Skeletal muscle satellite cell (primary cell): ENCODE results near the gene SH2D4B.

ENCODE experiments used
- H3K27me3 ChIP-seq: 2 replicates; pipeline ENCODE4 v1.7.0; 2013; ENCODE audit warnings: low read length; ENCODE audit not compliant: control insufficient read depth, insufficient read depth
- H3K36me3 ChIP-seq: 2 replicates; pipeline ENCODE4 v1.7.0; 2013; ENCODE audit warnings: mild to moderate bottlenecking, control low read depth, low read length; ENCODE audit not compliant: insufficient read depth
- H3K4me1 ChIP-seq: 2 replicates; pipeline ENCODE4 v1.7.0; 2013; ENCODE audit warnings: low read length; ENCODE audit not compliant: control insufficient read depth, insufficient read depth
- H3K4me2 ChIP-seq: 2 replicates; pipeline ENCODE4 v1.7.0; 2013; ENCODE audit warnings: mild to moderate bottlenecking, low read length
- H3K4me3 ChIP-seq: 2 replicates; pipeline ENCODE4 v1.7.0; 2013; ENCODE audit warnings: low read length
- H3K9ac ChIP-seq: 2 replicates; pipeline ENCODE4 v1.7.0; 2013; ENCODE audit warnings: mild to moderate bottlenecking, low read depth, low read length, moderate library complexity
- H3K9me3 ChIP-seq: replicated peaks from 2 replicates; pipeline ENCODE4 v1.7.0; 2013; ENCODE audit warnings: mild to moderate bottlenecking, control low read depth, low read length

The SH2D4B gene

DNA sequence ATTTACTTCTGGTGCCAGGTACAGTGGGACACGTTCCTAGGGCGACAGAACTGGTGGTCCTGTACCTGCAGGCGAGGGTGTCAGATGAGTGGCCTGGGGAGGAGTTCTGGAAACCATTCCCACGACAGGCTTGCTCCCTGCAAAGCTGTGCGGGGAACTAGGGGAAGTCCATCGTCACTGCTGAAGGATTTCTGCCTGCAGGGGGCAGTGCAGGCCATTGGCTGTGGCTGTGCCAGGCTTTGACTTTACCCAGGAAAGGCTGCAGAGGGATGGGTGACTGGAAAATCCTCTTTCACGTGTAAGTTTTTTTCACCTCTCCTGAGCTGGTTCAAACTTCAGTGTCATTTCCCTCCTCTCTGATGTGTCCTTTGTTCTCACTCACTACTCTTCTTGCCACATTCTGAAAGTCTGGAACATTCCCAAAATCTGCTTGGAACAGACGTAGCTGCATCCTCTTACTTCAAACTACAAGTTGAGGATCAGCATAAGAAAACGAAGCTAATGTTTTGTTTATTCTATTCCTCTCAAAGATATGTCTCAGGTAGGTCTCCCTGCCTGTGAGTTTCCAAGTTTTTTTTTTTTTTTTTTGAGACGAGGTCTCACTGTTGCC is 126.5 kb downstream of the SH2D4B start:
- Histone ChIP-seq H3K36me3 (no peaks in the 10 kb centered on the region), H3K4me2 (no peak overlapping the region), H3K4me1 (no peaks in the 10 kb centered on the region), H3K9ac (no peak overlapping the region), H3K9me3 (no peaks in the 10 kb centered on the region), H3K4me3 (no peak overlapping the region), H3K27me3 (no peaks in the 10 kb centered on the region)

DNA sequence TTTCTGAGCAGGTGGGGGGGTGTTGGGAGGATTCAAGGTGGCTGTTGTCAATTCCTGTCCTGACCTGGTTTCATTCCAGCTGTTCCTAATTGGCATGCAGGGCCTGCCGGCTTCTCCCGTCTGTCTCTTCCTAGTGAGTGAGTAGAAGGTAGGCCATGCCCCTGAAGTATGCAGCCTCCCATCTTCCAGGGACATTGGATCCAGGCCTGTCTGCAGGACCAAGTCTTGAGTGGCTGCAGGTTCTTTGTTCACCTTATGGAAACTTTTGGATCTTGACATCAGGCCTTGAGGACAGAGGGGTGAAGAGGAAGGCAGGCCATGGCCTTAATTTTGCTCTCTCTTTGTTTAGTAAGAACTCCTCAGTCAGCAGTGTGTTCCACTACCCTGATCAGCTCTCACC is 131.8 kb downstream of the SH2D4B start:
- Histone ChIP-seq H3K27me3 (no peaks in the 10 kb centered on the region), H3K4me3 (no peak overlapping the region), H3K4me1 (no peaks in the 10 kb centered on the region), H3K9me3 (no peaks in the 10 kb centered on the region), H3K4me2 (no peak overlapping the region), H3K36me3 (no peaks in the 10 kb centered on the region), H3K9ac (no peak overlapping the region)

DNA sequence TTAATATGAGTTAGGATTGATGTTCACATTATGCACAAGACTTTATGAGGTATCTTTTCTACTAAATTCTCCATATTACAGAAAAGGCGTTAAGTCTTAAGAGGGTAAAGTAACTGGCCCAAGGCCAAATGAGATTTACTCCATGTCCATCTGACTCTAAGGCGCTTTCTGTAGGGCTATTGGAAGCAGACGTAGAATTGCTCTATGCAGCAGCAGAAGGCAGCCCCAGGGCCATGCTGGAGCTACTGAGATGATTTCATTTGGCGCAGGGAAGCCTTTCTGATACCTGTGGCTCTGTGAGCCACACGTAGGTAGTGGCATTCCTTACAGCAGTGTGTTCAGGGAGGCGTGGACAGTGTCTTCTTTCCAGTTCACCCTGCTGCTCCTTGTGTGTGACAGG is 133.1 kb downstream of the SH2D4B start:
- H3K4me1 ChIP-seq = no peaks in the 10 kb centered on the region
- H3K4me2 ChIP-seq = no peak overlapping the region
- no peaks in the 10 kb centered on the region for H3K27me3 ChIP-seq
- H3K9ac ChIP-seq = no peak overlapping the region
- H3K36me3 ChIP-seq = no peaks in the 10 kb centered on the region
- H3K4me3 ChIP-seq = no peak overlapping the region
- no peaks in the 10 kb centered on the region for H3K9me3 ChIP-seq

DNA sequence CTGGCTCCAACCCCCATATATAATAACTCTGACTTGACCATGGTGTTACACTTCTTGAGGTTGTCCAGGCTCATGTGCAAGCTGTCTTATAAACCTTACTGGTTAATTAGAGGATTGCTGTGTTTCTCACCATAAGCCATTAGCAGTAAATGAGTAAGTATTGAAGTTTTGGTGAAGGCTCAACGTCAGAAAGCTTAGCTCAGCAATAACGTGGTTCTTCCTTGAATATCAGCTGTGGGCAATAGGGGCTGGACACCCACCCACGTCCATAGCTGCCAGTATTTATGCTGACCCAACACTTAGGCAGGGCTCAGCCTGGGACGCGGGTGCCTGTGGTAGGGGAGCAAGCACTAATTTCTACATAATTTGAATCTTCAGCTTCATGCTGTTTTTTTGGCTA is 134.1 kb downstream of the SH2D4B start:
- Histone ChIP-seq H3K4me2 (no peak overlapping the region), H3K9me3 (no peaks in the 10 kb centered on the region), H3K4me3 (no peak overlapping the region), H3K27me3 (no peaks in the 10 kb centered on the region), H3K36me3 (no peaks in the 10 kb centered on the region), H3K9ac (no peak overlapping the region), H3K4me1 (no peaks in the 10 kb centered on the region)

DNA sequence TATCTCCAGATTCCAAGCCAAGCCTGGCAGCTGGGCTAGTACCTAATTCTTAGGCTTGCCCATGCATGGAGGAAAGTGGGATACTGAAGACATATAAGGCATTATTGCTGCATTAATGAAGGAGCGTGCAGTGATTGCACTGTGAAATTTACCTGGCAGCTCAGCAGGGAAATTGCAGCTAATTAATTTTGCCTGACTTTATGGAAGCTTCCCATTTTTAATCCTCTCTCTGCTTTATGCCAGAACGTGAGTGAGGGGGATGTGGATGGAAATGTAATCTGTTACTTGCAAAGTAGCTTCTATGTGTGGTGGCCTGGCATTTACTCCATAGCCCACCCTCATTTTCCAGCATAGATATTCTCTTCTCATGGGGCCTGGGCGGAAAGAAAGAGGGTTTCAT is 134.9 kb downstream of the SH2D4B start:
- no peaks in the 10 kb centered on the region for H3K9me3 ChIP-seq
- no peaks in the 10 kb centered on the region for H3K27me3 ChIP-seq
- no peaks in the 10 kb centered on the region for H3K36me3 ChIP-seq

DNA sequence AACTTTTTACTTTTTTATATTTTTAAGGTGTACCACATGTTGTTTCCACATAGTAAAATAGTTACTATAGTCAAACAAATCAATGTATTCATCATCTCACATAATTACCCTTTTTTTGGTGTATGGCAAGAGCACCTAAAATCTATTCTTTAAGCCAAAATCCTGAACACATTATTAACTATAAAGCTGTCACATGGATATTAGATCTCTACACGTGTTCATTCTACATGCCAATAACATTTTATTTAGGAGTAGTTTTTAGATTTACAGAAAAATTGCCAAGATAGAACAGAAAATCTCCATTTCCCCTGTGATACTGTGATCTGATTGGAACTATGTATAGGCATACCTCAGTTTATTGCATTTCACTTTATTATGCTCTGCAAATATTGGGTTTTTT is 137.1 kb downstream of the SH2D4B start:
- H3K9me3 ChIP-seq = no peaks in the 10 kb centered on the region
- H3K4me2 ChIP-seq = no peak overlapping the region
- no peaks in the 10 kb centered on the region for H3K27me3 ChIP-seq
- no peaks in the 10 kb centered on the region for H3K36me3 ChIP-seq
- H3K4me3 ChIP-seq = no peak overlapping the region
- H3K9ac ChIP-seq = no peak overlapping the region
- no peaks in the 10 kb centered on the region for H3K4me1 ChIP-seq

More for the DNA sequence above, 134.9 kb downstream of the SH2D4B start:
- no peak overlapping the region for H3K4me2 ChIP-seq
- no peak overlapping the region for H3K9ac ChIP-seq
- H3K4me1 ChIP-seq = no peaks in the 10 kb centered on the region
- no peak overlapping the region for H3K4me3 ChIP-seq

DNA sequence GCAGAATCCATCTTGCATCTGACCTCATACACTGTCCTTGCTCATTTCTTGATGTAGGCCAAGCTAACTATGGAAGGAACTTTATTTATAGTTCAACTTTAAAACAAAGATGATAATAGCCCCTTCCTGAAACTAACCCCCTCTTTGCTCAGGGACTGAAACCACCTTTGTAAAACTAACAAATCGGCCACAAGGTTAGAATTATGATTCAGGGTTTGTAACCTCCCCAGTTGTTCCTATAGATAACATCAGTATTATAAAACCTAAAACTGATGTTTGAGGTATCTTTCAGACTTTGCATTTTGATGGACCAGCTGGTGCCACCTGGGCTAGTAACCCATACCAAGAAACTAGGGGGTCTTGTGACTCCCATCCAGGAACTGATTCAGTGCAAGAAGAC is 143.4 kb downstream of the SH2D4B start:
- peaks cover 3% of the 10 kb centered on the region for H3K9me3 ChIP-seq
- H3K9ac ChIP-seq = no peak overlapping the region
- no peak overlapping the region for H3K4me2 ChIP-seq
- no peaks in the 10 kb centered on the region for H3K27me3 ChIP-seq
- no peaks in the 10 kb centered on the region for H3K4me1 ChIP-seq
- no peaks in the 10 kb centered on the region for H3K36me3 ChIP-seq
- no peak overlapping the region for H3K4me3 ChIP-seq

DNA sequence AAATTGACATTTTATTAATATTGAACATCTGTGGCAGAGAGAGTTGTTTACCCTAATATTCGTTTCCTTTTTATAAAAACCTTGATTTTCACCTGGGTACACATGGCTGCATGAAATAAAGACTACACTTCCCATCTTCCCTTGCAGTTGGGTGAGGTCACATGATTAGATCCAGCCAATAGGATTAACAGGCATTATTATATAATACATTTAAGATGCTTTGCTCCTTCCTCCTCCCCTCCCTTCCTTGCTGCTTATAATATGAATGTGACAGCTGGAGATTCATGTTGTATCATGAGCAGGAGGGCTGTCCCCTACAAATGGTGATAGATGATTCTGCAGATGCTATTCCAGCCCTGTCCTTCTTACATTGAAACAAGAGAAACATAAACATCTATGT is 146.6 kb downstream of the SH2D4B start:
- Histone ChIP-seq H3K4me3 (no peak overlapping the region), H3K36me3 (no peaks in the 10 kb centered on the region), H3K9me3 (peaks cover 3% of the 10 kb centered on the region), H3K9ac (no peak overlapping the region), H3K4me2 (no peak overlapping the region), H3K4me1 (no peaks in the 10 kb centered on the region), H3K27me3 (no peaks in the 10 kb centered on the region)

DNA sequence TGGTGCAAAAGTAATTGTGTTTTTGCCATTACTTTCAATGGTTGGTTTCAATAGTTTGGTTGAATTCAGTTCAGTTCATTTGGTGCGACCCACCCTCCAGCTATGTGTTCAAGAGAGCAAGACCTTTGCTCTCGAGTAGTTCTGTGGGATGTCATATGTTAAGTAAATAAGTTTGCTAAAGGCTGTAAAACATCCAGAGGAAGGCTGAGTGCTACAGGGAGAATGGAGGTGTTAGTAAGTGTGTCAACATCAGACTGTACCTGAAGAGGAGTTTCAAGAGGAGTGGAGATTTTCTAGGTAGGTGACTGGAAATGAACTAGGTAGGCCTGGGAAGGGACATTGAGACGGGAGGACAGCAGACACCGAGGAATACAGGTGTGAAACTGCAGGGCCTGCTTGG is 147.7 kb downstream of the SH2D4B start:
- Histone ChIP-seq H3K27me3 (no peaks in the 10 kb centered on the region), H3K9me3 (peaks cover 3% of the 10 kb centered on the region), H3K4me2 (no peak overlapping the region), H3K4me3 (no peak overlapping the region), H3K4me1 (no peaks in the 10 kb centered on the region), H3K9ac (no peak overlapping the region), H3K36me3 (no peaks in the 10 kb centered on the region)

DNA sequence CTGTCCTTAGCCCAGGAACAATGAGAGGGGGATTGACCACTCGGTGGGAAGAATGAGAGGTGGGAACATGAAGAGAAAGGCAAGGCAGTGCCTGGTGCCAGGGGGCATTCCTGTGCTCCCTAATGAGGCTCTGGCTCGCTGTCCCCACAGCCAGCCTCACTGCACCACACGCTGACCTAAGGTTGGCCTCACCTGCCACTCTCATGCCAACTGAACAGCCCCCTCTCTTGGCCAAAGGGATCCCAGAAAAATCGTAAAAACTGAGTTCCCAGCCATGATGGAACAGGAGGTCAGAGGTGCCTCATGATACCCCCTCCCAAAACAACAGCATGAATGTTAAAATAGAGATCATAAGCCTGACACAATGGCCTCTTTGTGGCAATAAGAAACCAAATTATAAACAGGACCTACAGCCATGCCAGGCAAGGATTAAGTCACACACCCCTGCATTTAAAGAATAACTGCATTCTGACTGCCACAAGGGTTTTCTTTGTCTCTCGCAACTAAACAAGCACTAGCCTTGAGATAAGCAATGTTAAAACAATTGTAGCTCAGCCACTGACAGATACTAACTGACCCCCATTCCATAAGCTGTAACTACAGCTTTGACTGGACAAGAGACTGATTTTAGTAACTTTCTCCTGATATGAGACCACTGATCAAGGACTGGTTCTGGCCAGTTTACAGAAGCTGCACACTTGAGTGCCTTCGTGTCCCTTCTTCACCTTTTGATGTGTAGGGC is 149.2 kb downstream of the SH2D4B start:
- no peaks in the 10 kb centered on the region for H3K36me3 ChIP-seq
- H3K9ac ChIP-seq = no peak overlapping the region
- H3K4me1 ChIP-seq = no peaks in the 10 kb centered on the region
- no peak overlapping the region for H3K4me2 ChIP-seq
- H3K4me3 ChIP-seq = no peak overlapping the region
- H3K9me3 ChIP-seq = peaks cover 3% of the 10 kb centered on the region
- no peaks in the 10 kb centered on the region for H3K27me3 ChIP-seq

DNA sequence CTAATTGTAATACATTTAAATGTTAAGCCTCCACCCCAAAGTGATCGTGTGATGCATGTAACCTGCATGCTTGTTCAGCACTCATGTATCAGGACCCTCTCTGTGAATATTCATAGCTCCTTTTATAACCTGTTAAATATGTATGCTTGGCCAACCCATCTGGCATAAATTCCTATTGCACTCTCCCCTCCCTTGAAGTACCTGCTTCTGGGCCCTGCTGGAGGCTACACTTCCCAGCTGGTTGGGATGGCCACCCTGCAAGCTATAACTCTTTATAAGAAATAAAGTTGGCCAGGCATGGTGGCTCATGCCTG is 149.7 kb downstream of the SH2D4B start:
- Histone ChIP-seq H3K9ac (no peak overlapping the region), H3K36me3 (no peaks in the 10 kb centered on the region), H3K9me3 (peaks cover 3% of the 10 kb centered on the region), H3K4me3 (no peak overlapping the region), H3K4me2 (no peak overlapping the region), H3K4me1 (no peaks in the 10 kb centered on the region), H3K27me3 (no peaks in the 10 kb centered on the region)

DNA sequence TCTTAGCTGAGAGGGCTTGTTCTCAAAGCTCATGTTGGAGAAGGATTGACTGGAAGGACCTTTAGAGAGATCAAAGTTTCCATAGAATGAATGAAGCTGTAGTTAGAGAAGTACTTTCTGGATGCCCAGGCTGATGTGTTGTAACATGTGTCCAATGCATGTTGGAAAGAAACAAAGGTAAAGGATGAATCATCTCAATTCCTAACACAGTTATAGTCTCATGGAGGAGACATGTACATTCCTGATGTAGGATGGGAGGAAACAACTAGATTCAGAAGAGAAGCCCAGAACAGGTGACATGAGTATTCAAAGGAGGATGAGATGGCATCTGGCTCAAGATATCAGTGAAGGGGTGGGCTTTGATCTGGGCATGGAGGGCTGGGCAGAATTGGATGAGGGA is 152.7 kb downstream of the SH2D4B start:
- Histone ChIP-seq H3K4me2 (no peak overlapping the region), H3K27me3 (no peaks in the 10 kb centered on the region), H3K9me3 (peaks cover 3% of the 10 kb centered on the region), H3K9ac (no peak overlapping the region), H3K4me3 (no peak overlapping the region), H3K36me3 (no peaks in the 10 kb centered on the region), H3K4me1 (no peaks in the 10 kb centered on the region)
